Measurements from ENCODE around the gene RTBDN.

DNA sequence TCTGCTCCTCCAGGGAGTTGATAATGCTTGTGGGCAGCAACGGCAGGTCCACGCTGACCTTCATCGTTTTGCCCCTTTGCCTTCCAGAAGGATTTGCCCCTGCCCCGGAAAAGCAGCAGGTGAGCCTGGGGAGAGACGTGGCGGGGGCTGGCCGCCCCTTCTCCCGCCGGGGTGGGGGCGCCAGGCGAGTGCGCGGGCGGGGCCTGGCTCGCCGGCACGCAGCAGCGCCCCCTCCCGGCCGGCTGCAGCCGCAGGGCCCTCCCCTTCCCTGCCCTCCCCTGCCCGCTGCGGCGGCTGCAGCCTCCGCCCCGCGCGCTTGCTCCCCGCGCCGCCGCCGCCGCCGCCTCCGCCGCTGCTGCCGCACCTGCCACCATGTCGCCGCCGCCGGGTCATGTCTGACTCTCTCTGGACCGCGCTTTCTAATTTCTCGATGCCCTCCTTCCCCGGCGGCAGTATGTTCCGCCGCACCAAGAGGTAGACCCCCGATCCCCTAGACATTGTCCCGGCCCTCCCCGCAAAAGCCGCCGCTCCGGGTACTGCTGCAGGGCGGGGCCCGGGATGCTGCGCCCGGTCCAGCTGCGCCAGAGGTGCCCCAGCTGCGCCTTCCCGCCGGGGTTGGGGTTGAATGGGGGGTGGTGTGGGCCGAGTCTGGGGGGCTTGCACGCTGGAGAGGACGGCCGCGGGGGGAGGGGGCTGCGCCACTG lies 4.0 kb upstream of the RTBDN start, which contains the start of gene MAST1:
- TF ChIP-seq, protein P1, sequence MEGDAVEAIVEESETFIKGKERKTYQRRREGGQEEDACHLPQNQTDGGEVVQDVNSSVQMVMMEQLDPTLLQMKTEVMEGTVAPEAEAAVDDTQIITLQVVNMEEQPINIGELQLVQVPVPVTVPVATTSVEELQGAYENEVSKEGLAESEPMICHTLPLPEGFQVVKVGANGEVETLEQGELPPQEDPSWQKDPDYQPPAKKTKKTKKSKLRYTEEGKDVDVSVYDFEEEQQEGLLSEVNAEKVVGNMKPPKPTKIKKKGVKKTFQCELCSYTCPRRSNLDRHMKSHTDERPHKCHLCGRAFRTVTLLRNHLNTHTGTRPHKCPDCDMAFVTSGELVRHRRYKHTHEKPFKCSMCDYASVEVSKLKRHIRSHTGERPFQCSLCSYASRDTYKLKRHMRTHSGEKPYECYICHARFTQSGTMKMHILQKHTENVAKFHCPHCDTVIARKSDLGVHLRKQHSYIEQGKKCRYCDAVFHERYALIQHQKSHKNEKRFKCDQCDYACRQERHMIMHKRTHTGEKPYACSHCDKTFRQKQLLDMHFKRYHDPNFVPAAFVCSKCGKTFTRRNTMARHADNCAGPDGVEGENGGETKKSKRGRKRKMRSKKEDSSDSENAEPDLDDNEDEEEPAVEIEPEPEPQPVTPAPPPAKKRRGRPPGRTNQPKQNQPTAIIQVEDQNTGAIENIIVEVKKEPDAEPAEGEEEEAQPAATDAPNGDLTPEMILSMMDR (IDR thresholded peaks at IDR 0.05 in 4 of 5, conservative IDR thresholded peaks at IDR 0.05 in 1 of 5), result peak in 4 of 5 experiments; percentile 12 to 51 (median 42)
- TF ChIP-seq POLR2A (IDR thresholded peaks at IDR 0.05), result no peak

Data from gastrocnemius medialis (tissue), 4 donors.